HG03139 (cell line): ENCODE measurements around the gene GPC1.

Experiments used
- ATAC-seq: cut with Tn5 transposase; IDR thresholded peaks from one replicate; pipeline ENCODE4 v1.9.1; 2021; ENCODE audit not compliant: unreplicated experiment

GPC1 gene

DNA sequence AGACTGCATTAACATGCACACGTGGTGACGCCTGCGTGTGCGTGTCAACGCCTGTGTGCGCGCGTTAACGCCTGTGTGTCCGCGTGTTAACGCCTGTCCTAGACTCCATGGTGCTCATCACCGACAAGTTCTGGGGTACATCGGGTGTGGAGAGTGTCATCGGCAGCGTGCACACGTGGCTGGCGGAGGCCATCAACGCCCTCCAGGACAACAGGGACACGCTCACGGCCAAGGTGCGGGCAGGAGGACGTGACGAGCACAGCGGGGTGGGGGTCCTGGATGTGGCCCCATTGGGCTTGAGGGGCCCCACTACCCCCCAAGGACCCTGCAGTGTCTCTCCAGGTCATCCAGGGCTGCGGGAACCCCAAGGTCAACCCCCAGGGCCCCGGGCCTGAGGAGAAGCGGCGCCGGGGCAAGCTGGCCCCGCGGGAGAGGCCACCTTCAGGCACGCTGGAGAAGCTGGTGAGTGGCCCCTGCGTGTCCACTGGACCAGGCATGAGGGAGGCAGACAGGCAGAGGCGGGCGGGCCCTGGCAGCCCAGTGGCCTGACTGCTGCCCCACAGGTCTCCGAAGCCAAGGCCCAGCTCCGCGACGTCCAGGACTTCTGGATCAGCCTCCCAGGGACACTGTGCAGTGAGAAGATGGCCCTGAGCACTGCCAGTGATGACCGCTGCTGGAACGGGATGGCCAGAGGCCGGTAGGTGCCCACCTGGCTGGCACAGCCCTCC lies 29.2 kb downstream of the GPC1 start:
- no peak for ATAC-seq

DNA sequence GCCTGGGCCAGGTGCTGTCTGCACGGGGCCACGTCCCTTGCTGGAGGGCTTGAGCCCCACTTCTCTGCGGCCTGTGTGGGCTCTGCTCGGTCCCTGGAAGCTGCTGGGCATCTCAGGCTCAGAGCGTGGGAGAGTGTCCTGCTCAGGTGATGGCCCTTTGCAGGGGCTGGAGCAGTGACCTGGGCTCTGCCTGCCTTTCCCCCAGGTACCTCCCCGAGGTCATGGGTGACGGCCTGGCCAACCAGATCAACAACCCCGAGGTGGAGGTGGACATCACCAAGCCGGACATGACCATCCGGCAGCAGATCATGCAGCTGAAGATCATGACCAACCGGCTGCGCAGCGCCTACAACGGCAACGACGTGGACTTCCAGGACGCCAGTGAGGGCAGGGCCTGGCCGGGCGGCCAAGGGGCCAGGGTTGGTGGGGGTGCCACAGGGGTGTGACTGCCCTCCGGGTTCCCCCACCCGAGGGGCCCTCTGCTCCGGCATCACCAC lies 29.9 kb downstream of the GPC1 start:
- ATAC-seq, result no peak

DNA sequence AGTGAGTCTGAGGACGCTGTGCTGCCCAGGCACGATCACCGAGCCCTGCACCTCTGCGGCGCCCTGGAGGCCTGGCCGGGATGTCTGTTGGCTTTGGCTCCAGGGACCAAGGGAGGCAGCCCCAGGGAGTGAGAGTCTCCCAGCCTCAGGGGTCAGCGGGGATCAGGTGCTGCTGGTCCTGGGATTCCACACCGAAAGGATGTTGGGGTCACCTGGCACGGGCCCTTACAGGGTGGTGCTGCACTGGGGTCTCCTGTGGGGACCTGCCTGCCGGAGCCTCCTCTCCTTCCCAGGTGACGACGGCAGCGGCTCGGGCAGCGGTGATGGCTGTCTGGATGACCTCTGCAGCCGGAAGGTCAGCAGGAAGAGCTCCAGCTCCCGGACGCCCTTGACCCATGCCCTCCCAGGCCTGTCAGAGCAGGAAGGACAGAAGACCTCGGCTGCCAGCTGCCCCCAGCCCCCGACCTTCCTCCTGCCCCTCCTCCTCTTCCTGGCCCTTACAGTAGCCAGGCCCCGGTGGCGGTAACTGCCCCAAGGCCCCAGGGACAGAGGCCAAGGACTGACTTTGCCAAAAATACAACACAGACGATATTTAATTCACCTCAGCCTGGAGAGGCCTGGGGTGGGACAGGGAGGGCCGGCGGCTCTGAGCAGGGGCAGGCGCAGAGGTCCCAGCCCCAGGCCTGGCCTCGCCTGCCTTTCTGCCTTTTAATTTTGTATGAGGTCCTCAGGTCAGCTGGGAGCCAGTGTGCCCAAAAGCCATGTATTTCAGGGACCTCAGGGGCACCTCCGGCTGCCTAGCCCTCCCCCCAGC lies 30.5 kb downstream of the GPC1 start:
- no peak for ATAC-seq

DNA sequence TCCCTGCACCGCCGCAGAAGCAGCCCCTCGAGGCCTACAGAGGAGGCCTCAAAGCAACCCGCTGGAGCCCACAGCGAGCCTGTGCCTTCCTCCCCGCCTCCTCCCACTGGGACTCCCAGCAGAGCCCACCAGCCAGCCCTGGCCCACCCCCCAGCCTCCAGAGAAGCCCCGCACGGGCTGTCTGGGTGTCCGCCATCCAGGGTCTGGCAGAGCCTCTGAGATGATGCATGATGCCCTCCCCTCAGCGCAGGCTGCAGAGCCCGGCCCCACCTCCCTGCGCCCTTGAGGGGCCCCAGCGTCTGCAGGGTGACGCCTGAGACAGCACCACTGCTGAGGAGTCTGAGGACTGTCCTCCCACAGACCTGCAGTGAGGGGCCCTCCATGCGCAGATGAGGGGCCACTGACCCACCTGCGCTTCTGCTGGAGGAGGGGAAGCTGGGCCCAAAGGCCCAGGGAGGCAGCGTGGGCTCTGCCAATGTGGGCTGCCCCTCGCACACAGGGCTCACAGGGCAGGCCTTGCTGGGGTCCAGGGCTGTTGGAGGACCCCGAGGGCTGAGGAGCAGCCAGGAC lies 31.2 kb downstream of the GPC1 start:
- ATAC-seq, result no peak

DNA sequence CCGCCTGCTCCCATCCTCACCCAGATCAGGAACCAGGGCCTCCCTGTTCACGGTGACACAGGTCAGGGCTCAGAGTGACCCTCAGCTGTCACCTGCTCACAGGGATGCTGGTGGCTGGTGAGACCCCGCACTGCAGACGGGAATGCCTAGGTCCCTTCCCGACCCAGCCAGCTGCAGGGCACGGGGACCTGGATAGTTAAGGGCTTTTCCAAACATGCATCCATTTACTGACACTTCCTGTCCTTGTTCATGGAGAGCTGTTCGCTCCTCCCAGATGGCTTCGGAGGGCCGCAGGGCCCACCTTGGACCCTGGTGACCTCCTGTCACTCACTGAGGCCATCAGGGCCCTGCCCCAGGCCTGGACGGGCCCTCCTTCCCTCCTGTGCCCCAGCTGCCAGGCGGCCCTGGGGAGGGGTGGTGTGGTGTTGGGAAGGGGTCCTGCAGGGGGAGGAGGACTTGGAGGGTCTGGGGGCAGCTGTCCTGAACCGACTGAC lies 31.7 kb downstream of the GPC1 start:
- ATAC-seq, result no peak

DNA sequence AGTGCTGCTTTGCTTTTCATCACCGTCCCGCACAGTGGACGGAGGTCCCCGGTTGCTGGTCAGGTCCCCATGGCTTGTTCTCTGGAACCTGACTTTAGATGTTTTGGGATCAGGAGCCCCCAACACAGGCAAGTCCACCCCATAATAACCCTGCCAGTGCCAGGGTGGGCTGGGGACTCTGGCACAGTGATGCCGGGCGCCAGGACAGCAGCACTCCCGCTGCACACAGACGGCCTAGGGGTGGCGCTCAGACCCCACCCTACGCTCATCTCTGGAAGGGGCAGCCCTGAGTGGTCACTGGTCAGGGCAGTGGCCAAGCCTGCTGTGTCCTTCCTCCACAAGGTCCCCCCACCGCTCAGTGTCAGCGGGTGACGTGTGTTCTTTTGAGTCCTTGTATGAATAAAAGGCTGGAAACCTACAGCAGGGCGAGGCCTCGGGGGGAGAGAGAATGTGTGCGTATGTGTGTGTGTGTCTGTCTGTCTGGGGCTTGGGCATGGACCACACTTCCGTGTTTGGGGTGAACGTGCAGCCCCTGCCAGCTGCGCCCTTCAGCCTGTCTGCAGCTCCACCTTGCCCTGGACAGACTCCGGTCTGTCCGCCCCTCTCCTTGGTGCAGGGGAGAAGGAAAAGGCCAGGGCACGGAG lies 32.3 kb downstream of the GPC1 start:
- ATAC-seq, result no peak

DNA sequence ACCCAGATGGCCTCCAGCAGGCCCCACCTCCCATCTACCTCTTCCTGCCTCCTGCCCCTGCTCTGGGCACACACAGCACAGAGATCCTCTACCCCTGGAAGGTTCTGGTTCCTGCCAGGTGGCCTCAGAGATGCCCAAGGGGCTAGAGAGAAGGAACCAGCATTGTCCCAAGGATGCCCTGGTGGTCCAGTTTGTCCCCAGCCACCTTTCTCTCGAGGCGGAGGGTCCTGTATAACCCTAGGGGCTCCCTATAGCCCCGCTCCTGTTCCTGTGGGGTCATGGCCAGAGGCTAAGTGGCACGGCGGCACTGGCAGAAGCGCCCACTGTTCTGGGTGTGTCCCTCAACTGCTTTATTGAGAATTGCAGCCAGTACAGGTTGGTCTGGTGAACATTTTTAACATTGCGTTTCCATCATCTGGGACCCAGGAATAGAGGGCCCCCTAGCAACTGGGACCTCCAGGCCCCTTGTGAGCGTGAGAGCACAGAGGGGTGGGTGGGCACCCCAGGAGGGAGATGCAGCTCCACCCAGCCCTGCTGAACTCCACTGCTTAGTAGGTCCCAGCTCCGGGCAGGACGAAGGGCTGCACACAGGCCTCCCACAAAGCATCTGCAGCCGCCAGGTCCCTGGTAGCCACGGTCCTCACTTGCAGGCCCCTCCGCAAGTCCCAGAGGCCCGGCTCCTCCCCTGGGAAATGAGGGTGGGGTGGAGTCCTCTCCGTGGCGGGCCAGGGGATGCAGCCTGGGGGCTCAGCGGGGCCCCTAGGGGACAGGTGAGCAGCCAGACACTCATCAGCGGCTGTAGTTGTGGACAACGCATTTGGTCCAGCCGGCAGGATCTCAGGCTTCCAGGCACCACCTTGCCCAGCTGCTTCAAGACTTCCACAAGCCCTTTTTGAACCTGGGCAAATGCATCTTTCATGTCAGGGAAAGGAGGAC lies 33.1 kb downstream of the GPC1 start:
- ATAC-seq, result no peak

DNA sequence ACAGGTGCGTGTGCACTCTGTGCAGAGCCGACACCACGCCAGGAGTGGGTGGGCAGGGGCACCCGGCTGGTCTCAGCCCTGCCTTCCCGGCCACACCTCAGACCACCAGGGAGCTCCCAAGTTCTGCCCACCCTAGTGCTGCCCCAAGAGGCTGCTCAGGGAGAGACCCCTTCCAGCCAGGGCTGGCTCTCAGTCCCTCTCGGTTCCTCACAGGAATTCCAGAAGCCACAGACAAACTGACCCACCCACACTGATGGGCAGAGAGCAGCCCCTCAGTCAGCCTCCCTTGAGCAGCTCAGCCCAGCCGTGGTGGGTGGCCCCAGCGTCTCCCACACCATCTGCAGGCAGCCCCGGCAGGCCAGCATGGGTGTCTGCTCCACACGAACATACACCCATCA lies 33.8 kb downstream of the GPC1 start:
- no peak for ATAC-seq

DNA sequence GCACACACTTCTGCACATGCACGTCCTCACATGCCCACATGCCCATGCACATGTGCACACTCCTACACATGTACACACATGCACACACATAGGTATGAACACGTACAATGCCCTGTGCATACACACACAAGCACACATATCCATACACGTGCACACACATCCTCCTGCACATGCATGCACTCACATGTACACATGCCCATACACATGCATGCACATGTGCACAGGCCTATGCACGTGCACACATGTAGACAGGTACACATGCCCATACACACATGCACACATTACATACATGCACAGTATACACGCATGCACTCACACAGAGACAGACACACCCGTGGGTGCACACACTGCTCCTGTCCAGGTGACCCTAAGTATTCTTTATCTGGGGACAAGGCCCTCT lies 34.3 kb downstream of the GPC1 start:
- no peak for ATAC-seq

DNA sequence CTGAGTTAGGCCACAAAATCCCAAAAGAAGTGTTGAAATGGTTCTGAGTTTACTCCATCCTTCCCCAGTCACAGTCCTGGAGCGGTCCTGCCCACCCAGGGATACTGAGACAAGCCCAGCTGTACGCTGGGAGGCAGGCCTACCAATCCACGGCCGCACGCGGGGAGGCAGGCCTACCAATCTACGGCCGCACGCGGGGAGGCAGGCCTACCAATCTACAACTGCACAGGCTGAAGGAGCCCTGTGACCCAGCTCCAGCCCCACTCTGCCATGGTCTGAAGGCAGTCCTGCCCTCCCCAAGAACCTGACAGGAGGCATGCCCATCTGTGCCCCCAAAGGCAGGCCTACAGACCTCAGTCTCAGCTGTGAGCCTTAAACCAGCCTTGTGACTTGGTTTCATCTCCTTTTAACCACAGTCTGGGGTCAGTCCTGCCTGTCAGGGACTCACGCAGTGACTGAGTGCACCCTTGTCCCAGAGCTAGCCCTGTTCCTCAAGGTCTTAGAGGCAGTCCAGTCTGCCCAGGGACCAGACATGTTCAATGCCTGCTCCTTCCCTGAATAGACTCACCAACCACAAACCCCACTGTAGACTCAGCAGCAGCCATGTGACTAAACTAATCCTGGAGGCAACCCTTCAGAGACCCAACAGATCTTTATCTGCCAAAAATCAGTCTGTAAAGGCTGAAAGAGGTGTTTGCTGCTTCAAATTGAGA lies 36.8 kb downstream of the GPC1 start:
- ATAC-seq, result no peak

DNA sequence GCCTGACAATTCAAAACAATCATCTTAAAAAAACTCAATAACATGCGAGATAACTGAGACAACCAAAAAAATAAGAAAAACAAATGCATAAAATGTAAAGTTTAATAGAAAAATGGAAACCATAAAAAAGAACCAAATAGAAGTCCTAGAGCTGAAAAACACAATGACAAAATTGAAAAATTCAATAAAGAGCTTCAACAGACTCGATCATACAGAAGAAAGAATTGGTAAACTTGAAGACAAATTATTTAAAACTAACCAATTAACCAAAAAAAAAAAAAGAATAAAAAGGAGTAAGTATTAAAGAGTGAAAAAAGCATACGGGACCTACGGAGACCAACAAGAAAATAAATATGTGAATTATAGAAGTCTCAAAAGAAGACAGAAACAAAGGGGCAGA lies 37.7 kb downstream of the GPC1 start:
- ATAC-seq, result no peak

DNA sequence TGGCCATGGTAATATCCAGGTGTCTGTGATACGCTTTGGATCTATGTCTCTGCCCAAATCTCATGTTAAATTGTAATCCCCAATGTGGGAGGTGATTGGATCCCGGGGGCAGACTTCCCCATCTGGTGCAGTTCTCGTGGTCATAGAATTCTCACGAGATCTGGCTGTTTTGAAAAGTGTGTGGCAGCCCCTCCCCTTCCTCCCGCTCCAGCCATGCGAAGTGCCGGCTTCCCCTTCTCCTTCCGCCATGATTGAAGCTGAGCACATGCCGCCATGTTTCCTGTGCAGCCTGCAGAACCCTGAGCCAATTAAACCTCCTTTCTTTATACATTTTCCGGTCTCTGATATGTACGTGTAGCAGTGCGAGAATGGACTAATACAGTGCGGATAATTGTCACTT lies 42.5 kb downstream of the GPC1 start:
- no peak for ATAC-seq

DNA sequence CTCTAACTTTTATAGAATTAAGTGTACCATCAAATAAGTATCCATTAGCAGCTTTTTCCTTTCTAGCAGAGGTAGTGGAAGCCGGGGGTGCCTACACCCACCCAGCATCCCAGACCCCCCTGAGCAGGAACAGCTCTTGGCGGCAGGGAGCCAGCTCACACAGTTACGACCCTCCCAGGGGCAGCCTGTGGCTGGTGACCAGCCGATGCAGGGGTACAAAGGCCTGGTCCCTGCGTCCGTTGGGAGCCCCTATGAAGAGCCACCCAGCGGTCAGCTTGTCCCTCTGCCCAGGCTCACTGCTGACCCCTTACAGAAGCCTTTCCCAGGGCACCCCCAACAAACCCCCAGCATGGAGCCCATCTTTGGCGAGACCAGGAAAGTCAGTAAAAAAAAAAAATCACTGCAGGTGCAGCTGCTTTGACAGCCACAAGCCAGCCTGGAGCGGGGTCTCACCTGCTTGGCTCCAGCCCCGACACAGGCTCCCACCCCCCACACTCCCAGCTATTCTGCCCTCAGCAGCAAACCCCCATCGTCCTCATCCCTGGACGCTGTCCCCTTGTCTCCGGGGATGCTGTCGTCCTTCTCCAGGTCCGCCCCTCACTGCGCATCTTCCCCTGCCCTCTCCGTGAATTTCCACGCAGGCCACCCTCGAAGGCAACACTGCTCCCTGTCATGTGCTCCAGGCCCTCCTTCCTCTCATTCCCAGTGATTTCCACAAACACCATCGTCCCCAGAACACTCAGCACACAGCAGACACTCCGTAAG lies 43.1 kb downstream of the GPC1 start:
- ATAC-seq, result no peak

DNA sequence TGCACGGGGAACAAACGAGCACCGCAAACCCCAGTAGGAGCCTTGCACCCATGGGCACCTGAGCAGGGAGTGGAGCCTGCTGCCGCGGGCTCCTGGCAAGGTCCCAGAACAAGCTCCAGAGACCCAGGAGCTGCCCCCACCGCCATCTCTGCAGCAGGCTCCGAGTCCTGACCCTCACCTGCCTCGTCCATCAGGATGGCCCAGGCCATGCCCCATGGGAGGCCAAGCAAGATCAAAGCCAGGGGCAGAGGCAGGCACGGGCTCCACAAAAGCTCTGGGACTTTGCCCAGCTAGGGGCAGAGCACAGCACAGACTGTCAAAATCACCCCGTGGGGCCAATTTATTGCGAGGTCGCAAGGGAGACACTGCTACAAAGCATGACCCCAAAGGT lies 43.6 kb downstream of the GPC1 start:
- no peak for ATAC-seq

DNA sequence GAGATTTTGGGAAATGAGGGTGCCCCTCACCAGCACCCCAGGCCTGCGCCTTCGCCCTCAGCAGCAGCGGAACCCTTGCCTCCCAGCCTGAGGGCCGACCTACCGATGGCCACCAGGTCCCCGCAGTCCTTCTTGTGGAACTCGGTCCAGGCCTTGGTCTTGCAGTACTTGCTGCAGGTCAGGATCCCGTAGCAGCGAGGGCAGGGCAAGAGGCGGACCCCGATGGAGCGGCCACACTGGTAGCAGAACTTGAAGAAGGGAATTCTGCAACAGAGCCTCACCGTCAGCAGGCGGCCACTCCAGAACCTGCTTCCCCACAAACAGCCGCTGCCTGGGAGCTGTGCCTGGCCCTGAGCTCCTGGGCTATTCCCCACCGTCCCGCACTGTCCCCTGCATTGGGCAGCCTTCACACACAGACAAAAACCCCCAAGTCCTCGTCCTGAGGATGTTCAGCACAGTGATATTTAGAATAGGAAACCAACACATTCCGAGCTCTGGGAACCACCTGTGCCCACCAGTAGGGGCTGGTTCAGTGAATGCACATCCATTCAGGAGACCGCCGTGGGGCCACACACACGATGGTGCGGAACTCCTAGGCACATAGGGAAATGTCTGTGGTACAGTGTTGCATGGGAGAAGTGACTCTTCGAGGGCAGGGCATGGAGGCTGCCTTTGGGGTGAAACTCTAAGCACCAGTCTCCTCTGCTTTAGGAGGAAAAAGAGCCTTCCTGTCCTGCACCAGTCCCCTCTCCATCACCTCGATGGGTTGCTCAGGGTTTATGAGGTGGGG lies 45.6 kb downstream of the GPC1 start:
- no peak for ATAC-seq

DNA sequence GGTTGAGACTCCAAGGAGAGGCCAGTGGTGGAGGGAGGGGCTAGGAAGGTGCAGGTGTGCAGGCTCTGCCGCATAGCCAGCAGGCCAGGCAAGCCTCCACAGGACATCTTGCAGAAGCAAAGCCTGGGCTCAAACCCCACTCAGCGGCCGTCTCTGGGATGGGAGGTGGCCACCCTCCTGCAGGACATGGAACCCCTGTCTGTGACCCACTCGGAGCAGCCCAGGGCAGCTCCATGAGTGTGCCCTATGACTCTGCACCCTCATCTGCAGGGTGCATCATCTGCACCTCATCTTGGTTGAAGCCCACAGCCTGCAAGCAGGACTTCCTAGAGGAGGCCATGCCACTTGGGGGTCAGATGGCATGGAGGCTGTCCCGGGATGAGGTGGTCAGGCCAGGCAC lies 46.3 kb downstream of the GPC1 start:
- ATAC-seq, result no peak

DNA sequence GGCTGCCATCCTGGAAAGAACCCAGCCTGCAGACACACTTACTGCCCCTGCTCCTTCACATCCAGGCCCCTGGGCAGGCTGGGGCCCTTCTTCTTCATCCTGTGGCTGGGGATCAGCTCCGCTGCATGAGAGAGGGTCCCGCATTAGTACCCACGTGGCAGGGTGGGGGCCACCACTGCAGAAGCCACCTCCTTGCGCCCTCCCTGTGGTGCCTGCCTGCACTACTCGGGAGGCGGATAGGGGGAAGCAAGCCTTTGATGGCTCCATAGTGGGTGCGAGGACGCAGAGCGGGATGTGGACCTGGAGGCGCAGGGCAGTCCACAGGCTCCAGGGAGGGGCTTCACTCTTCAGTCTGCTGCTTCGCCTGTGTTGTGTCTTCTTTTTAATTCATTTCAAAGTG lies 46.7 kb downstream of the GPC1 start:
- no peak for ATAC-seq

DNA sequence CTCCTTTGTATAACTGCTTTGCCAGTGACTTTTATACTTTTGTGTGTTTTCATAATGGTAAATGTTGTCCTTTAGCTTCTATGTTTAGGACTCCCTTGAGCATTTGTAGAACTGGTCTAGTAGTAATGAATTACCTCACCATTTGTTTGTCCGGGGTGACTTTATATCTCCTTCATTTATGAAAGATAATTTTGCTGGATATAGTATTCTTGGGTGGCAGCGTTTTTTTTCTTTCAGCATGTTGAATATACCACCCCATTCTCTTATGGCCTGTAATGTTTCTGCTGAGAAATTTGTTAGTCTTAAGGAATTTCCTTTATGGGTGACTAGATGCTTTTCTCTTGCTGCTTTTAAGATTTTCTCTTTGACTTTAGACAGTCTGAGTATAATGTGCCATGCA lies 56.0 kb downstream of the GPC1 start:
- ATAC-seq, result no peak
